ENCODE data around the gene TRHDE. TPM values are rescaled to one million over a fixed set of nuclear protein-coding genes. Genes with fewer than 3 reads are reported as not detected.

Gene TRHDE, protein sequence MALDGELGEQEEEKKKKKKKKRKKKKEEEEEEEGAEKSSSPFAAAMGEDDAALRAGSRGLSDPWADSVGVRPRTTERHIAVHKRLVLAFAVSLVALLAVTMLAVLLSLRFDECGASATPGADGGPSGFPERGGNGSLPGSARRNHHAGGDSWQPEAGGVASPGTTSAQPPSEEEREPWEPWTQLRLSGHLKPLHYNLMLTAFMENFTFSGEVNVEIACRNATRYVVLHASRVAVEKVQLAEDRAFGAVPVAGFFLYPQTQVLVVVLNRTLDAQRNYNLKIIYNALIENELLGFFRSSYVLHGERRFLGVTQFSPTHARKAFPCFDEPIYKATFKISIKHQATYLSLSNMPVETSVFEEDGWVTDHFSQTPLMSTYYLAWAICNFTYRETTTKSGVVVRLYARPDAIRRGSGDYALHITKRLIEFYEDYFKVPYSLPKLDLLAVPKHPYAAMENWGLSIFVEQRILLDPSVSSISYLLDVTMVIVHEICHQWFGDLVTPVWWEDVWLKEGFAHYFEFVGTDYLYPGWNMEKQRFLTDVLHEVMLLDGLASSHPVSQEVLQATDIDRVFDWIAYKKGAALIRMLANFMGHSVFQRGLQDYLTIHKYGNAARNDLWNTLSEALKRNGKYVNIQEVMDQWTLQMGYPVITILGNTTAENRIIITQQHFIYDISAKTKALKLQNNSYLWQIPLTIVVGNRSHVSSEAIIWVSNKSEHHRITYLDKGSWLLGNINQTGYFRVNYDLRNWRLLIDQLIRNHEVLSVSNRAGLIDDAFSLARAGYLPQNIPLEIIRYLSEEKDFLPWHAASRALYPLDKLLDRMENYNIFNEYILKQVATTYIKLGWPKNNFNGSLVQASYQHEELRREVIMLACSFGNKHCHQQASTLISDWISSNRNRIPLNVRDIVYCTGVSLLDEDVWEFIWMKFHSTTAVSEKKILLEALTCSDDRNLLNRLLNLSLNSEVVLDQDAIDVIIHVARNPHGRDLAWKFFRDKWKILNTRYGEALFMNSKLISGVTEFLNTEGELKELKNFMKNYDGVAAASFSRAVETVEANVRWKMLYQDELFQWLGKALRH
- polyA plus RNA-seq (2011; rRNA removed) (17.1 and 44.1 TPM in 2 replicates), polyA minus RNA-seq (2011; rRNA and poly(A)+ RNA removed) (40.9 and 42.6 TPM in 2 replicates)

DNA sequence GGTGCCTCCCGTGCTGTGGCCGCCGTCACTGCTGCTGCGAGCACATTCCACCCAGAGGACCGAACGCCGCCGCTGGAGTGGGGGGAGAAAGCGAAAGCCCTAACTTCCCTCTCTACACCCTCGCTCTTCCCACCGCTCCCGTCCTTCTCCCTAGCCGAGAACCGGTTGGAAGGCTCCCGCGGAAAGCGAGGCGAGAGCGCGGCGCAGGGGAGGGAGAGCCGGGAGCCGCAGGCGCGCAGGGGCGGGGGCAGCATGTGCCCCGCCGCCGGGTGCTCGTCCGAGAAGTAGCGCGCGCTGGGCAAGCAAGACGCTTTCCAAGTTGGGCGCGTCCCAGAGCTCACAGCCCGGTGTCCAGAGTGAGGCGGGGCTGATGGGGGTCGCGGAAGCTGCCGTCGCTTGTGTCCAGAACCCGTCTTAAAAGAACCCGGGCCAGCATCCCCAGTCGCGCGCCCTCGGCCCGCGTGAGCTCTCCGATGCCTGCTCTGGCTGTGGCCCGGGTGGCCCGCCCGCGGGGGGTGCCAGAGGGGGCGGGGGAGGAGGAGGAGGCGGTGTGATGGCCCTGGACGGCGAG, at the start of gene TRHDE:
Gene TRHDE (plus strand): TSS at position 280 of the 571 bp plus-strand sequence. CDS start 274 bp downstream, at position 554.
- CTCF ChIA-PET: interaction anchor here (0.8 to 3.4 kb wide), 7 partner anchors 8 to 312 kb away, joined by 3 to 20 read pairs (median 6); no protein-coding TSS in a partner anchor

DNA sequence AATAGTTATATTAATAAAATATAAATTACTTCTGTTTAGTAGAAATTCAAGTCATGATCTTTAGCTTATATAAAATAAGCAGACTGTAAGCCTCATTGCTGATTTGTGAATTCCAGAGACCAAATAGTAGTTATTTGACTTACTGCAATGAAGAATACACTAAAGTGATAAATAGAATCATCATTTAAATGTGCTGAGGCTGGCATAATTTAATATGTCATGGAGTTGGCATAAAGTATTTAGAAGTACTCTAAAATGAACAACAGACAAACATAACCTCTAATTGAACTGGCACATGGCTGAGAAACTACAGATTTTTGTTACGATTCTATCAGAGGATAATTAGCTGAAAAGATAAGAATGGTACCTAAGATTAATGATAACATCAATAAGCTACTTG, 45.7 kb upstream of the TRHDE start:
- TF ChIP-seq, protein P1, sequence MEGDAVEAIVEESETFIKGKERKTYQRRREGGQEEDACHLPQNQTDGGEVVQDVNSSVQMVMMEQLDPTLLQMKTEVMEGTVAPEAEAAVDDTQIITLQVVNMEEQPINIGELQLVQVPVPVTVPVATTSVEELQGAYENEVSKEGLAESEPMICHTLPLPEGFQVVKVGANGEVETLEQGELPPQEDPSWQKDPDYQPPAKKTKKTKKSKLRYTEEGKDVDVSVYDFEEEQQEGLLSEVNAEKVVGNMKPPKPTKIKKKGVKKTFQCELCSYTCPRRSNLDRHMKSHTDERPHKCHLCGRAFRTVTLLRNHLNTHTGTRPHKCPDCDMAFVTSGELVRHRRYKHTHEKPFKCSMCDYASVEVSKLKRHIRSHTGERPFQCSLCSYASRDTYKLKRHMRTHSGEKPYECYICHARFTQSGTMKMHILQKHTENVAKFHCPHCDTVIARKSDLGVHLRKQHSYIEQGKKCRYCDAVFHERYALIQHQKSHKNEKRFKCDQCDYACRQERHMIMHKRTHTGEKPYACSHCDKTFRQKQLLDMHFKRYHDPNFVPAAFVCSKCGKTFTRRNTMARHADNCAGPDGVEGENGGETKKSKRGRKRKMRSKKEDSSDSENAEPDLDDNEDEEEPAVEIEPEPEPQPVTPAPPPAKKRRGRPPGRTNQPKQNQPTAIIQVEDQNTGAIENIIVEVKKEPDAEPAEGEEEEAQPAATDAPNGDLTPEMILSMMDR (IDR thresholded peaks at IDR 0.05; ENCODE audit: insufficient read depth, low read depth, low read length): no peak
- no peaks in the 10 kb centered on the region for H3K36me3 ChIP-seq (ENCODE audit: control insufficient read depth, insufficient read depth, low read length)
- no peaks in the 10 kb centered on the region for H3K27me3 ChIP-seq (ENCODE audit: control insufficient read depth, insufficient read depth, low read length)
- no peak overlapping the region for H3K4me3 ChIP-seq (ENCODE audit: low read depth, low read length)
- ChIA-PET POLR2A (no interaction called here), CTCF (interaction anchor here (1.4 to 1.5 kb wide), 2 partner anchors 8 to 47 kb away, joined by 3 to 5 read pairs; no protein-coding TSS in a partner anchor)
- DNase-seq (ENCODE audit: low read depth): no peak

More for the DNA sequence above, at the start of gene TRHDE:
- H3K27me3 ChIP-seq (ENCODE audit: control insufficient read depth, insufficient read depth, low read length): no peaks in the 10 kb centered on the region
- H3K36me3 ChIP-seq (ENCODE audit: control insufficient read depth, insufficient read depth, low read length): no peaks in the 10 kb centered on the region
- no peak for DNase-seq (ENCODE audit: low read depth)
- POLR2A ChIA-PET: interaction anchor here (1.0 kb wide), 1 partner anchor 68 kb away, joined by 4 read pairs; no protein-coding TSS in a partner anchor
- peak within 1 kb of the TSS; percentile 80 for H3K4me3 ChIP-seq (ENCODE audit: low read depth, low read length)
- TF ChIP-seq, protein P1 (IDR thresholded peaks at IDR 0.05; ENCODE audit: insufficient read depth, low read depth, low read length): no peak

DNA sequence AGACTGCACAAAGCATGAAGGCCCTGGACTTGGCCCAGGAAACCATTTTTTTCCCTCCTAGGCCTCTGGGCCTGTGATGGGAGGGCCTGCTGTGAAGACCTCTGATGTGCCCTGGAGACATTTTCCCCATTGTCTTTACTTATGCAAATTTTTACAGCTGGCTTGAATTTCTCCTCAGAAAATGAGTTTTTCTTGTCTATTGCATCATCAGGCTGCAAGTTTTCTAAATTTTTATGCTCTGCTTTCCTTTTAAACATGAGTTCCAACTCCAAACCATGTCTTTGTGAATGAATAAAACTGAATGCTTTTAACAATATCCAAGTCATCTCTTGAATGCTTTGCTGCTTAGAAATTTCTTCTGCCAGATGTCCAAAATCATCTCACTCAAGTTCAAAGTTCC, 43.7 kb upstream of the TRHDE start:
- no peak for DNase-seq (ENCODE audit: low read depth)
- CTCF ChIA-PET: no interaction called here
- POLR2A ChIA-PET: no interaction called here

DNA sequence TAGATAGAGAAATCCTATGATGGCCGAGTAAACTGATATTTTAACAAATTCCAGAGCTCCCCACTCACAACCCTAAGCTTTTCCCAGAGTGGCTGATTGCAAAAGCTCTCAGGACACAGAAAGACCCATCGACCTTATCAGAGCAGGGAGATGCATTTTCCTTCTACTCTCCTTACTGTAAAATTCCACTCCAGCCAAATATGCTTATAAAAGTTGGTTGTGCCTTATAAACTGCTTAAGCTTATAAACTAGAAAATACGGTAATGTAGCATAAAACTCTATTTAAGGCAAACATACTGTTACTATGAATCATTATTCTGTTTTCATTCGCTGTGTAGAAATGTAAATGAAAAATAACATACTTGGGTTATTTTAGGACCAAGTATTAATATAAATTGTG, 41.6 kb upstream of the TRHDE start:
- TF ChIP-seq, protein P1 (IDR thresholded peaks at IDR 0.05; ENCODE audit: insufficient read depth, low read depth, low read length): no peak
- no peak overlapping the region for H3K4me3 ChIP-seq (ENCODE audit: low read depth, low read length)
- CTCF ChIA-PET: no interaction called here
- H3K27me3 ChIP-seq (ENCODE audit: control insufficient read depth, insufficient read depth, low read length): no peaks in the 10 kb centered on the region
- H3K36me3 ChIP-seq (ENCODE audit: control insufficient read depth, insufficient read depth, low read length): no peaks in the 10 kb centered on the region
- POLR2A ChIA-PET: interaction anchor here (0.6 kb wide), 1 partner anchor 15 kb away, joined by 3 read pairs; no protein-coding TSS in a partner anchor
- peak; percentile 26 for DNase-seq (ENCODE audit: low read depth)

More for the DNA sequence above, 43.7 kb upstream of the TRHDE start:
- Histone ChIP-seq H3K4me3 (ENCODE audit: low read depth, low read length) (no peak overlapping the region), H3K27me3 (ENCODE audit: control insufficient read depth, insufficient read depth, low read length) (no peaks in the 10 kb centered on the region), H3K36me3 (ENCODE audit: control insufficient read depth, insufficient read depth, low read length) (no peaks in the 10 kb centered on the region)
- TF ChIP-seq, protein P1 (IDR thresholded peaks at IDR 0.05; ENCODE audit: insufficient read depth, low read depth, low read length): no peak

Data from BJ (cell line).